Measurements from ENCODE around the gene RYR2. TPM values are rescaled to one million over a fixed set of nuclear protein-coding genes. Genes with fewer than 3 reads are reported as not detected.

The RYR2 gene
- total and polyA plus RNA-seq, 9 of the 15 experiments (the other 6 are each of a cell fraction or from before 2014, with no cell fraction given) = 0.03 to 0.42 (median 0.14) TPM

DNA sequence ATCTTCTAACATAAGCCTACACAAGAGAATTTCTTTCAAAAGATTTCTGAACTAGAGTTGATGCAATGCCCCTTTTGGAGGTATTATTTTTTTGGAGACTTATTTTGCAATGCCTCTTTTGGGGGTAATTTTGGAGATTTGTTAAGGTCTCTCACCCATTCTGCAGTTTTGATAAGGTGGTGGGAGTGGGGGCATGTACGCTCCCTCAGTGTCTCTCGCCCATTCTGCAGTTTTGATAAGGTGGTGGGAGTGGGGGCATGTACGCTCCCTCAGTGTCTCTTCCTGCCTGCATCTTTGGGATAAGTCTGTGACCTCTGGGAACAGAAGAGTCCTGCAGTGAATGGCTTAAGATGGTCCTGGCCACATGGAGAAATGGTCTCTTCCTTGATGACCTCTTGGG is 536.6 kb downstream of the RYR2 start:
- POLR2A ChIA-PET = no interaction called here
- intact Hi-C loops (cut with micrococcal nuclease) = no loop called here
- H3K27ac ChIP-seq (ENCODE audit: extremely low read depth, low read depth, low read length) = no peak overlapping the region
- no peak for DNase-seq (ENCODE audit: extremely low read depth in 1 of 4, low spot score in 3 of 4)
- TF ChIP-seq SRSF3 (IDR thresholded peaks at IDR 0.05; ENCODE audit: insufficient read depth, low read length) (no peak), ZNF239 (CRISPR knock-in tag; IDR thresholded peaks at IDR 0.05) (no peak), CHD4 (IDR thresholded peaks at IDR 0.05; ENCODE audit: insufficient read depth, insufficient replicate concordance, low read depth, low read length, poor library complexity, severe bottlenecking) (no peak), NELFE (IDR thresholded peaks at IDR 0.05; ENCODE audit: insufficient read depth, insufficient read length) (no peak), ZNF436 (CRISPR knock-in tag; IDR thresholded peaks at IDR 0.05) (no peak), DLX4 (CRISPR knock-in tag; IDR thresholded peaks at IDR 0.05) (no peak), DPF2 (IDR thresholded peaks at IDR 0.05) (no peak), COPS2 (conservative IDR thresholded peaks at IDR 0.05) (no peak), PKNOX1 (IDR thresholded peaks at IDR 0.05) (no peak), TGIF2 (CRISPR knock-in tag; IDR thresholded peaks at IDR 0.05) (no peak)
- TF ChIP-seq, protein P1, sequence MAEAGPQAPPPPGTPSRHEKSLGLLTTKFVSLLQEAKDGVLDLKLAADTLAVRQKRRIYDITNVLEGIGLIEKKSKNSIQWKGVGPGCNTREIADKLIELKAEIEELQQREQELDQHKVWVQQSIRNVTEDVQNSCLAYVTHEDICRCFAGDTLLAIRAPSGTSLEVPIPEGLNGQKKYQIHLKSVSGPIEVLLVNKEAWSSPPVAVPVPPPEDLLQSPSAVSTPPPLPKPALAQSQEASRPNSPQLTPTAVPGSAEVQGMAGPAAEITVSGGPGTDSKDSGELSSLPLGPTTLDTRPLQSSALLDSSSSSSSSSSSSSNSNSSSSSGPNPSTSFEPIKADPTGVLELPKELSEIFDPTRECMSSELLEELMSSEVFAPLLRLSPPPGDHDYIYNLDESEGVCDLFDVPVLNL (CRISPR knock-in tag; IDR thresholded peaks at IDR 0.05; ENCODE audit: low read depth) = no peak
- TF ChIP-seq, protein P2, sequence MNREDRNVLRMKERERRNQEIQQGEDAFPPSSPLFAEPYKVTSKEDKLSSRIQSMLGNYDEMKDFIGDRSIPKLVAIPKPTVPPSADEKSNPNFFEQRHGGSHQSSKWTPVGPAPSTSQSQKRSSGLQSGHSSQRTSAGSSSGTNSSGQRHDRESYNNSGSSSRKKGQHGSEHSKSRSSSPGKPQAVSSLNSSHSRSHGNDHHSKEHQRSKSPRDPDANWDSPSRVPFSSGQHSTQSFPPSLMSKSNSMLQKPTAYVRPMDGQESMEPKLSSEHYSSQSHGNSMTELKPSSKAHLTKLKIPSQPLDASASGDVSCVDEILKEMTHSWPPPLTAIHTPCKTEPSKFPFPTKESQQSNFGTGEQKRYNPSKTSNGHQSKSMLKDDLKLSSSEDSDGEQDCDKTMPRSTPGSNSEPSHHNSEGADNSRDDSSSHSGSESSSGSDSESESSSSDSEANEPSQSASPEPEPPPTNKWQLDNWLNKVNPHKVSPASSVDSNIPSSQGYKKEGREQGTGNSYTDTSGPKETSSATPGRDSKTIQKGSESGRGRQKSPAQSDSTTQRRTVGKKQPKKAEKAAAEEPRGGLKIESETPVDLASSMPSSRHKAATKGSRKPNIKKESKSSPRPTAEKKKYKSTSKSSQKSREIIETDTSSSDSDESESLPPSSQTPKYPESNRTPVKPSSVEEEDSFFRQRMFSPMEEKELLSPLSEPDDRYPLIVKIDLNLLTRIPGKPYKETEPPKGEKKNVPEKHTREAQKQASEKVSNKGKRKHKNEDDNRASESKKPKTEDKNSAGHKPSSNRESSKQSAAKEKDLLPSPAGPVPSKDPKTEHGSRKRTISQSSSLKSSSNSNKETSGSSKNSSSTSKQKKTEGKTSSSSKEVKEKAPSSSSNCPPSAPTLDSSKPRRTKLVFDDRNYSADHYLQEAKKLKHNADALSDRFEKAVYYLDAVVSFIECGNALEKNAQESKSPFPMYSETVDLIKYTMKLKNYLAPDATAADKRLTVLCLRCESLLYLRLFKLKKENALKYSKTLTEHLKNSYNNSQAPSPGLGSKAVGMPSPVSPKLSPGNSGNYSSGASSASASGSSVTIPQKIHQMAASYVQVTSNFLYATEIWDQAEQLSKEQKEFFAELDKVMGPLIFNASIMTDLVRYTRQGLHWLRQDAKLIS (CRISPR knock-in tag; IDR thresholded peaks at IDR 0.05) = no peak
- no peaks in the 10 kb centered on the region for H4K20me1 ChIP-seq (replicated peaks; ENCODE audit: control insufficient read depth, insufficient read depth, low read length)
- no peak overlapping the region for H3K4me3 ChIP-seq
- no peak overlapping the region for H2AFZ ChIP-seq (ENCODE audit: low read depth, low read length)
- no peak overlapping the region for H3K9ac ChIP-seq (ENCODE audit: insufficient read depth in 1 of 2, low read depth in 2 of 2, low read length in 2 of 2)
- H3K79me2 ChIP-seq (ENCODE audit: control insufficient read depth, insufficient read depth, low read length) = no peaks in the 10 kb centered on the region
- H3K4me2 ChIP-seq (ENCODE audit: insufficient read depth, low read length) = no peak overlapping the region
- no peaks in the 10 kb centered on the region for H3K4me1 ChIP-seq (replicated peaks in 1 of 2; ENCODE audit: control insufficient read depth in 2 of 2, insufficient read depth in 2 of 2, low read length in 2 of 2)
- no peak for ATAC-seq
- 4% methylated on average over 3 of the region's 3 CpGs for WGBS (ENCODE audit: insufficient coverage, low coverage, missing lambda C conversion rate)
- no peaks in the 10 kb centered on the region for H3K9me1 ChIP-seq (ENCODE audit: control insufficient read depth, insufficient read depth, low read length)
- in situ Hi-C loops (cut with MboI) = no loop called here
- 0 out of 2 replicates have a peak, but pooled peaks cover 2% of the 10 kb centered on the region for H3K9me3 ChIP-seq (replicated peaks; ENCODE audit: control insufficient read depth, insufficient read depth, low read depth, low read length)
- CTCF ChIA-PET (ENCODE audit: low intra/inter-chr PET ratio) = no interaction called here
- no peaks in the 10 kb centered on the region for H3K36me3 ChIP-seq (ENCODE audit: control insufficient read depth, insufficient read depth, low read length)
- BruUV-seq (replicated peaks) = no TSS peak
- no peaks in the 10 kb centered on the region for H3K27me3 ChIP-seq (ENCODE audit: control insufficient read depth in 2 of 2, insufficient read depth in 2 of 2, low read length in 2 of 2)
- FAIRE-seq = no peak
